Ovary (tissue), 9 donors: ENCODE results near the gene VAC14. TPM values are rescaled to one million over a fixed set of nuclear protein-coding genes. Genes with fewer than 3 reads are reported as not detected.
A peak's percentile ranks its signal among the peaks of the same experiment; 100 is the strongest.
"Not testable (repeated sequence)": the region's sequence is repeated elsewhere in the genome, so short reads cannot be mapped to it uniquely, and the experiment has no call there.

ENCODE experiments used
- DNase-seq, 5 donors: peaks; one replicate each; pipeline ENCODE4 v3.0.0-alpha.2; 2019 to 2020
- H3K27ac ChIP-seq, 2 donors: fragments of 200-600 bp; one replicate each; pipeline versions ENCODE4 v1.5.1 to v1.8.0; 2019 to 2022
- H3K27me3 ChIP-seq: fragments of 200-600 bp; one replicate; pipeline ENCODE4 v1.8.0; 2022
- H3K36me3 ChIP-seq: fragments of 200-600 bp; sonication (generic); one replicate; pipeline ENCODE4 v1.5.1; 2019
- H3K4me1 ChIP-seq: one replicate; pipeline ENCODE4 v1.8.1; 2013; ENCODE audit warnings: mild to moderate bottlenecking, moderate library complexity; ENCODE audit not compliant: insufficient read depth
- H3K4me3 ChIP-seq: fragments of 200-600 bp; sonication (generic); one replicate; pipeline ENCODE4 v1.5.1; 2017
- H3K9me3 ChIP-seq, 2 donors: fragments of 200-600 bp in 1 of 2; sonication (generic) in 1 of 2; one replicate each; pipeline versions ENCODE4 v1.5.1 to v1.8.1; 2013 to 2019; ENCODE audit warnings: mild to moderate bottlenecking in 1 of 2, moderate library complexity in 1 of 2
- EP300 ChIP-seq: sonication (generic); formaldehyde crosslinking; IDR thresholded peaks from one replicate; pipeline ENCODE4 v1.6.1; 2017; ENCODE audit warnings: antibody characterized with exemption
- POLR2A ChIP-seq: fragments of 450-650 bp; IDR thresholded peaks from one replicate; pipeline ENCODE4 v1.6.1; 2017; ENCODE audit warnings: antibody characterized with exemption, mild to moderate bottlenecking, moderate library complexity
- WGBS, 3 donors: extraction: QIAGEN DNeasy Blood & Tissue Kit in 1 of 3; methylation state at CpG; one replicate each; pipeline versions ENCODE4 v1.1.5 to v1.1.7; 2013 to 2017; 5-methylcytosine and 5-hydroxymethylcytosine counted together
- intact Hi-C, 4 donors: fragments of 100-400 bp; cut with DNase I; formaldehyde crosslinking; loops; one replicate each; pipeline versions ENCODE4 v1.11.0 to v1.15.1; 2022 to 2023
- polyA plus RNA-seq, 2 donors: library from polyadenylated mRNA; stranded (reverse); fragments of 200-250 nt in 1 of 2; fragments of 350-450 nt in 1 of 2; fragmentation: Illumina TruSeq in 1 of 2; extraction: RNeasy Lipid Tissue Mini Kit (QIAGEN cat#74804) in 1 of 2; gene quantifications; one replicate each; pipeline ENCODE4 v1.2.3, GENCODE V29; 2013 to 2014
- total RNA-seq, 7 donors: library from RNA; depleted of rRNA in 2 of 7; stranded (reverse); fragments of >200 nt in 2 of 7; fragmentation: NEBNext Ultra II Directional in 3 of 7; extraction: Animal tissue kit (Norgen Biotek cat#: 25700) in 3 of 7; gene quantifications; one replicate each; pipeline versions ENCODE4 v1.1.0 to v1.2.4, GENCODE V29; 2016 to 2023
- TF ChIP-seq, protein P1 (sequence below), 3 donors: fragments of 450-650 bp in 2 of 3; fragments of 200-600 bp in 1 of 3; IDR thresholded peaks; one replicate each; pipeline versions ENCODE4 v1.5.1 to v1.8.0; 2016 to 2022; ENCODE audit warnings: antibody characterized with exemption in 3 of 3, mild to moderate bottlenecking in 1 of 3
- donor health status: DM: no; HTN: no; CAD: no; lungs with moderate emphysema.
- donor health status: DM: no; HTN: no; CAD: no.
- donor health status: Bipolar disorder and iron deficiency.
- donor health status: DM: yes; HTN: yes; CAD: no.
- donor health status: DM: no; HTN: no; CAD: no.
- donor health status: DM: yes; HTN: yes; CAD: no.

Gene VAC14
- total and polyA plus RNA-seq, 9 donors, result 9.9 to 32.4 (median 21.1) TPM

- intact Hi-C loops, result no loop called here
- TF ChIP-seq POLR2A, result no peak
- TF ChIP-seq, protein P1, sequence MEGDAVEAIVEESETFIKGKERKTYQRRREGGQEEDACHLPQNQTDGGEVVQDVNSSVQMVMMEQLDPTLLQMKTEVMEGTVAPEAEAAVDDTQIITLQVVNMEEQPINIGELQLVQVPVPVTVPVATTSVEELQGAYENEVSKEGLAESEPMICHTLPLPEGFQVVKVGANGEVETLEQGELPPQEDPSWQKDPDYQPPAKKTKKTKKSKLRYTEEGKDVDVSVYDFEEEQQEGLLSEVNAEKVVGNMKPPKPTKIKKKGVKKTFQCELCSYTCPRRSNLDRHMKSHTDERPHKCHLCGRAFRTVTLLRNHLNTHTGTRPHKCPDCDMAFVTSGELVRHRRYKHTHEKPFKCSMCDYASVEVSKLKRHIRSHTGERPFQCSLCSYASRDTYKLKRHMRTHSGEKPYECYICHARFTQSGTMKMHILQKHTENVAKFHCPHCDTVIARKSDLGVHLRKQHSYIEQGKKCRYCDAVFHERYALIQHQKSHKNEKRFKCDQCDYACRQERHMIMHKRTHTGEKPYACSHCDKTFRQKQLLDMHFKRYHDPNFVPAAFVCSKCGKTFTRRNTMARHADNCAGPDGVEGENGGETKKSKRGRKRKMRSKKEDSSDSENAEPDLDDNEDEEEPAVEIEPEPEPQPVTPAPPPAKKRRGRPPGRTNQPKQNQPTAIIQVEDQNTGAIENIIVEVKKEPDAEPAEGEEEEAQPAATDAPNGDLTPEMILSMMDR (IDR thresholded peaks at IDR 0.05), result no peak
- TF ChIP-seq EP300, result no peak
- H3K4me3 ChIP-seq, result no peak overlapping the region
- no peaks in the 10 kb centered on the region for H3K9me3 ChIP-seq
- no peaks in the 10 kb centered on the region for H3K36me3 ChIP-seq
- H3K27me3 ChIP-seq, result no peaks in the 10 kb centered on the region
- H3K27ac ChIP-seq, result no peak overlapping the region
- WGBS, 3 donors, result 82 to 92% (median 91%) methylated on average over 12 to 14 of the region's 14 CpGs
- peak in 2 of 5 donors; percentile 22 to 35 for DNase-seq
- peaks cover 18% of the 10 kb centered on the region for H3K4me1 ChIP-seq
Measured at GRCh38 chr16:70676675-70677498, 124.1 kb downstream of the VAC14 start.

- H3K4me3 ChIP-seq, result no peak overlapping the region
- peak in 3 of 5 donors; percentile 14 to 31 (median 18) for DNase-seq
- no peaks in the 10 kb centered on the region for H3K9me3 ChIP-seq
- H3K4me1 ChIP-seq, result peaks cover 9% of the 10 kb centered on the region
- intact Hi-C loops, result no loop called here
- WGBS, 3 donors, result 72 to 80% (median 78%) methylated on average over 7 of the region's 7 CpGs
- no peaks in the 10 kb centered on the region for H3K36me3 ChIP-seq
- H3K27ac ChIP-seq, result no peak overlapping the region
- TF ChIP-seq POLR2A, result no peak
- no peak for TF ChIP-seq EP300
- TF ChIP-seq, protein P1 (IDR thresholded peaks at IDR 0.05), result no peak
- H3K27me3 ChIP-seq, result no peaks in the 10 kb centered on the region
Measured at GRCh38 chr16:70675851-70676513, 125.0 kb downstream of the VAC14 start.

GRCh38 chr16:70674221-70675014 lies 126.5 kb downstream of the VAC14 start:
- no peak overlapping the region for H3K4me3 ChIP-seq
- no peak overlapping the region for H3K27ac ChIP-seq
- no peaks in the 10 kb centered on the region for H3K36me3 ChIP-seq
- peak in 4 of 5 donors; percentile 7 to 34 (median 15) for DNase-seq
- WGBS, 3 donors, result 85 to 86% (median 86%) methylated on average over 18 of the region's 18 CpGs
- H3K27me3 ChIP-seq, result no peaks in the 10 kb centered on the region
- no peaks in the 10 kb centered on the region for H3K9me3 ChIP-seq
- intact Hi-C loops, result no loop called here
- no peaks in the 10 kb centered on the region for H3K4me1 ChIP-seq
- TF ChIP-seq EP300 (no peak), POLR2A (no peak)

DNA sequence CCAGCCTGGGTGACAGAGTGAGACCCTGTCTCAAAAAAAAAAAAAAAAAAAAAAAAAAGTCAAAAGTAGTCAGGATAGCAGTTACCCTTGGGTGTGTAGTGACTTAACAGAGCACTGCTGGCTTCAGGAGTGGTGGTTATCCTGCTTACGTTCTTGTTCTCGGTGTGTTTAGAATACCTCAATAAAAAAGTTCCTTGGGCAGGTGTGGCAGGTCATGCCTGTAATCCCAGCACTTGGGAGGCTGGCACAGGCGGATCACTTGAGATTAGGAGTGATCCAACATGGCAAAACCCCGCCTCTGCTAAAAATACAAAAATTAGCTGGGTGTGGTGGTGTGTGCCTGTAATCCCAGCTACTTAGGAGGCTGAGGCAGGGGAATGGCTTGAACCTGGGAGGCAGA lies 130.0 kb downstream of the VAC14 start:
- H3K36me3 ChIP-seq, H3K4me1 ChIP-seq, H3K27me3 ChIP-seq, H3K9me3 ChIP-seq, H3K27ac ChIP-seq, intact Hi-C loops, H3K4me3 ChIP-seq: not testable (repeated sequence)
- DNase-seq, result peak in 2 of 5 donors; percentile 2 to 4
- 97 to 100% (median 98%) methylated on average over 4 of the region's 4 CpGs for WGBS, 3 donors

DNA sequence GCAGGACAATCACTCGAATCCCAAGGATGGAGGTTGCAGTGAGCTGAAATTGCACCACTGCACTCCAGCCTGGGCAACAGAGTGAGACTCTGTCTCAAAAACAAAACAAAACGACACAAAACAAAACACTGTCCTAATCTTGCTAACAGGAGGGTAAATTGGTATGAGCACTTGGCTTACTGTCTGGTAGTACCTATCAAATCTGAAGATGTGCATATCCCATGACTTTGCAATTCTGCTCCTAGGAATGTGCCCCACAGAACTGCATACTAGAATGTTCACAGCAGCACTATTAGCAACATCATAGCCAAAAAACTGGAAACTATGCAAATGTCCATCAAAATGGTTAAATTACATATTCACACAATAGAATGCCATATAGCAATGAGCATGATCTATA lies 130.8 kb downstream of the VAC14 start:
- DNase-seq, result no peak
- Histone ChIP-seq H3K4me3 (no peak overlapping the region), H3K27ac (no peak overlapping the region), H3K4me1 (no peaks in the 10 kb centered on the region), H3K27me3 (no peaks in the 10 kb centered on the region), H3K9me3 (no peaks in the 10 kb centered on the region), H3K36me3 (no peaks in the 10 kb centered on the region)
- intact Hi-C loops, result no loop called here
- 75 to 82% (median 80%) methylated on average over 2 of the region's 2 CpGs for WGBS, 3 donors
- TF ChIP-seq, protein P1 (IDR thresholded peaks at IDR 0.05), result no peak
- no peak for TF ChIP-seq EP300
